H9 (cell line): ENCODE data around the gene FOXC2. TPM values are rescaled to one million over a fixed set of nuclear protein-coding genes. Genes with fewer than 3 reads are reported as not detected.

Source experiments
- DNase-seq: peaks from one replicate; pipeline ENCODE4 v3.0.0-alpha.2; 2017
- H2AFZ ChIP-seq: one replicate; pipeline ENCODE4 v1.6.1; 2013; ENCODE audit warnings: mild to moderate bottlenecking, low read length, control low read depth, moderate library complexity
- H2AK5ac ChIP-seq: 2 replicates; pipeline ENCODE4 v1.6.1; 2013; ENCODE audit warnings: low read length, control low read depth, mixed read lengths; ENCODE audit not compliant: insufficient read length
- H2BK120ac ChIP-seq: one replicate; pipeline ENCODE4 v1.6.1; 2013; ENCODE audit warnings: low read depth, mild to moderate bottlenecking, low read length, control low read depth, inconsistent platforms; ENCODE audit not compliant: poor library complexity, severe bottlenecking
- H2BK12ac ChIP-seq: 2 replicates; pipeline ENCODE4 v1.6.1; 2013; ENCODE audit warnings: low read length, control low read depth, mixed read lengths, low read depth; ENCODE audit not compliant: insufficient read length
- H2BK15ac ChIP-seq: 2 replicates; pipeline ENCODE4 v1.6.1; 2013; ENCODE audit warnings: low read depth, low read length, control low read depth
- H2BK20ac ChIP-seq: one replicate; pipeline ENCODE4 v1.6.1; 2013; ENCODE audit warnings: low read depth, mild to moderate bottlenecking, low read length, control low read depth, inconsistent platforms; ENCODE audit not compliant: poor library complexity, severe bottlenecking
- H2BK5ac ChIP-seq: 2 replicates; pipeline ENCODE4 v1.6.1; 2013; ENCODE audit warnings: low read length, control low read depth, mixed read lengths; ENCODE audit not compliant: insufficient read length
- H3K14ac ChIP-seq: 2 replicates; pipeline ENCODE4 v1.6.1; 2013; ENCODE audit warnings: low read length, control low read depth; ENCODE audit not compliant: insufficient read depth
- H3K18ac ChIP-seq: 2 replicates; pipeline ENCODE4 v1.6.1; 2013; ENCODE audit warnings: low read depth, mild to moderate bottlenecking, mixed read lengths, low read length, control low read depth; ENCODE audit not compliant: insufficient read length
- H3K23ac ChIP-seq: 2 replicates; pipeline ENCODE4 v1.6.1; 2013; ENCODE audit warnings: low read length, control low read depth, mixed read lengths, low read depth; ENCODE audit not compliant: insufficient read length
- H3K23me2 ChIP-seq: 2 replicates; pipeline ENCODE4 v1.6.1; 2013; ENCODE audit warnings: low read depth, mild to moderate bottlenecking, mixed read lengths, low read length, control low read depth; ENCODE audit not compliant: insufficient read length, poor library complexity, severe bottlenecking
- H3K27ac ChIP-seq: 2 replicates; pipeline ENCODE4 v1.5.1; 2013; ENCODE audit warnings: low read length, control low read depth, mixed read lengths, low read depth; ENCODE audit not compliant: insufficient read length
- H3K27me3 ChIP-seq: 2 replicates; pipeline ENCODE4 v1.6.1; 2013; ENCODE audit warnings: low read length, control low read depth, inconsistent platforms; ENCODE audit not compliant: insufficient read depth
- H3K4ac ChIP-seq: 2 replicates; pipeline ENCODE4 v1.6.1; 2013; ENCODE audit warnings: low read depth, mild to moderate bottlenecking, control low read depth, inconsistent platforms, low read length, moderate library complexity
- H3K4me1 ChIP-seq: 2 replicates; pipeline ENCODE4 v1.6.1; 2013; ENCODE audit warnings: low read length, control low read depth, inconsistent platforms; ENCODE audit not compliant: insufficient read depth
- H3K4me2 ChIP-seq: 2 replicates; pipeline ENCODE4 v1.6.1; 2013; ENCODE audit warnings: low read length, control low read depth, mixed read lengths; ENCODE audit not compliant: insufficient read length, insufficient read depth
- H3K56ac ChIP-seq: 2 replicates; pipeline ENCODE4 v1.6.1; 2013; ENCODE audit warnings: low read depth, mild to moderate bottlenecking, mixed read lengths, low read length, control low read depth; ENCODE audit not compliant: insufficient read length
- H3K79me1 ChIP-seq: 2 replicates; pipeline ENCODE4 v1.6.1; 2013; ENCODE audit warnings: low read depth, mild to moderate bottlenecking, moderate library complexity, low read length, control low read depth, inconsistent platforms; ENCODE audit not compliant: insufficient read depth, poor library complexity, severe bottlenecking
- H3K79me2 ChIP-seq: 2 replicates; pipeline ENCODE4 v1.6.1; 2013; ENCODE audit warnings: low read length, control low read depth, inconsistent platforms; ENCODE audit not compliant: insufficient read depth
- H3K9ac ChIP-seq: 2 replicates; pipeline ENCODE4 v1.6.1; 2013; ENCODE audit warnings: low read length, control low read depth, mixed read lengths; ENCODE audit not compliant: insufficient read length; ENCODE audit errors: extremely low read depth
- H3K9me3 ChIP-seq: one replicate; pipeline ENCODE4 v1.6.1; 2013; ENCODE audit warnings: low read depth, low read length, inconsistent platforms; ENCODE audit not compliant: control insufficient read depth
- H3T11ph ChIP-seq: one replicate; pipeline ENCODE4 v1.6.1; 2013; ENCODE audit warnings: mild to moderate bottlenecking, low read length, control low read depth, inconsistent platforms
- H4K20me1 ChIP-seq: one replicate; pipeline ENCODE4 v1.6.1; 2013; ENCODE audit not compliant: control insufficient read depth, insufficient read length, insufficient read depth
- H4K5ac ChIP-seq: 2 replicates; pipeline ENCODE4 v1.6.1; 2013; ENCODE audit warnings: low read depth, mild to moderate bottlenecking, mixed read lengths, low read length, control low read depth; ENCODE audit not compliant: insufficient read length
- H4K8ac ChIP-seq: replicated peaks from 2 replicates; pipeline ENCODE4 v1.6.1; 2013; ENCODE audit warnings: low read length, control low read depth, mixed read lengths, low read depth; ENCODE audit not compliant: insufficient read length
- H4K91ac ChIP-seq: 2 replicates; pipeline ENCODE4 v1.6.1; 2013; ENCODE audit warnings: low read depth, mild to moderate bottlenecking, moderate library complexity, mixed read lengths, low read length, control low read depth; ENCODE audit not compliant: insufficient read length
- H3K27ac Mint-ChIP-seq, 3 experiments: 2 replicates in 2 of 3; 3 replicates in 1 of 3; pipeline ENCODE4 v1.8.0; 2020 to 2021; ENCODE audit warnings: mixed read lengths in 3 of 3, mild to moderate bottlenecking in 1 of 3, moderate library complexity in 1 of 3
- H3K27me3 Mint-ChIP-seq: 2 replicates; pipeline ENCODE4 v1.8.0; 2021; ENCODE audit warnings: low read depth, mild to moderate bottlenecking, moderate library complexity, mixed read lengths
- H3K36me3 Mint-ChIP-seq, 3 experiments: 2 replicates in 2 of 3; 3 replicates in 1 of 3; pipeline ENCODE4 v1.8.0; 2020 to 2021; ENCODE audit warnings: low read depth in 3 of 3, mixed read lengths in 3 of 3; ENCODE audit not compliant: insufficient read depth in 1 of 3
- H3K4me1 Mint-ChIP-seq, 2 experiments: 2 replicates each; pipeline ENCODE4 v1.8.0; 2020; ENCODE audit warnings: mixed read lengths in 2 of 2
- H3K4me3 Mint-ChIP-seq, 2 experiments: 2 replicates in 1 of 2; 3 replicates in 1 of 2; pipeline ENCODE4 v1.8.0; 2020 to 2021; ENCODE audit warnings: mild to moderate bottlenecking in 2 of 2, mixed read lengths in 2 of 2, moderate library complexity in 1 of 2
- H3K9me3 Mint-ChIP-seq, 2 experiments: 2 replicates in 1 of 2; 3 replicates in 1 of 2; pipeline ENCODE4 v1.8.0; 2020; ENCODE audit warnings: mild to moderate bottlenecking in 2 of 2, mixed read lengths in 2 of 2, moderate library complexity in 1 of 2
- WGBS: extraction: QIAGEN DNeasy Blood & Tissue Kit; methylation state at CpG from one replicate; pipeline ENCODE4 v1.1.7; 2013; ENCODE audit warnings: missing lambda C conversion rate, low lambda C conversion rate, mixed read lengths; ENCODE audit not compliant: insufficient read length; ENCODE audit errors: extremely low coverage; 5-methylcytosine and 5-hydroxymethylcytosine counted together
- total RNA-seq: library from RNA; stranded (reverse); gene quantifications from 2 replicates; pipeline ENCODE4 v1.2.1, GENCODE V29; 2021
- TF ChIP-seq, protein P1 (sequence below): fragments of 200-600 bp; sonication (generic); conservative IDR thresholded peaks from 3 replicates; pipeline ENCODE4 v1.8.0; 2021; ENCODE audit warnings: antibody characterized with exemption, mild to moderate bottlenecking

The FOXC2 gene
- total RNA-seq, 1 experiment from 2014 or later: not detected

DNA sequence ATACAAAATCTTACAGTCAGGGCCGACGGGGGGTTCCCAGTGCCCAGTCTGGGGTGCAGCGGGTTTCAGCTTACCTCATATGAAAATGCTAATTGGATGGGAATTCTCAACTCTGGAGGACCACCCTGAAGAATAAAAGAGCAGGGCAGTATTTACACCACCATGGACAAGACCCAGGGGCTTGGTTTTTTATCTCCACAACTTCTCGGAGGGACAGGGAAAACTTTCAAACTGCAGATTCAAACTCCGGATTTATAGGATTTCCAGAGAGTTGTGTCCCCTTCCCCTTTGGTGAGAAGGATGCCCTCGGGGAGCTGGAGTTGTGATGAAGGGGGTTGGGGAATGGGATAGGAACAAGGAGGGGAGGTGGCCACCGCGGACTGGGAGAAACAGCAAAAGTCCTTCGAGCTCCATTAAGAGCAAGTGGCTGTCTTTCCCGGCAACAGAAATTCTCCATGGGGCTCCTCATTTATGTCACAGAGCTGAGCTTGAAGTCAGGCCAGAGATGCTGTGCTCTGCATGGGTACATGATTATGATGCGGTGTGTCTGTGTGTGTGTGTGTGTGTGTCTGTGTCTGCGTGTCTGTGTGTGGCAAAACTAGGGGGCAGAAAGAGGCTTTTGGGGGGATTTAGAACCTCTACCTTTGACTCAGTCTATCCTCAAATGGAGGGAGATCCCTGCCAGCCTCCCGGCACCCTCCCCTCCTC, 27.4 kb downstream of the FOXC2 start:
- no peak overlapping the region for H3K56ac ChIP-seq
- no peaks in the 10 kb centered on the region for H4K20me1 ChIP-seq
- Mint-ChIP-seq H3K9me3 (no peaks in the 10 kb centered on the region), H3K36me3 (no peaks in the 10 kb centered on the region), H3K4me1 (peaks cover 0 to 10% of the 10 kb centered on the region in 2 experiments; a peak in 2 of 4 replicates), H3K4me3 (no peak overlapping the region), H3K27me3 (peaks cover 63% of the 10 kb centered on the region), H3K27ac (no peak overlapping the region)
- no peak overlapping the region for H2BK20ac ChIP-seq
- no peak overlapping the region for H4K91ac ChIP-seq
- TF ChIP-seq, protein P1, sequence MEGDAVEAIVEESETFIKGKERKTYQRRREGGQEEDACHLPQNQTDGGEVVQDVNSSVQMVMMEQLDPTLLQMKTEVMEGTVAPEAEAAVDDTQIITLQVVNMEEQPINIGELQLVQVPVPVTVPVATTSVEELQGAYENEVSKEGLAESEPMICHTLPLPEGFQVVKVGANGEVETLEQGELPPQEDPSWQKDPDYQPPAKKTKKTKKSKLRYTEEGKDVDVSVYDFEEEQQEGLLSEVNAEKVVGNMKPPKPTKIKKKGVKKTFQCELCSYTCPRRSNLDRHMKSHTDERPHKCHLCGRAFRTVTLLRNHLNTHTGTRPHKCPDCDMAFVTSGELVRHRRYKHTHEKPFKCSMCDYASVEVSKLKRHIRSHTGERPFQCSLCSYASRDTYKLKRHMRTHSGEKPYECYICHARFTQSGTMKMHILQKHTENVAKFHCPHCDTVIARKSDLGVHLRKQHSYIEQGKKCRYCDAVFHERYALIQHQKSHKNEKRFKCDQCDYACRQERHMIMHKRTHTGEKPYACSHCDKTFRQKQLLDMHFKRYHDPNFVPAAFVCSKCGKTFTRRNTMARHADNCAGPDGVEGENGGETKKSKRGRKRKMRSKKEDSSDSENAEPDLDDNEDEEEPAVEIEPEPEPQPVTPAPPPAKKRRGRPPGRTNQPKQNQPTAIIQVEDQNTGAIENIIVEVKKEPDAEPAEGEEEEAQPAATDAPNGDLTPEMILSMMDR: no peak
- H4K8ac ChIP-seq: no peak overlapping the region
- H3K23me2 ChIP-seq: no peaks in the 10 kb centered on the region
- WGBS: no CpG with 5 or more reads among the region's 13 CpGs
- no peak overlapping the region for H3K14ac ChIP-seq
- no peak overlapping the region for H3K18ac ChIP-seq
- no peak overlapping the region for H2BK12ac ChIP-seq
- no peak overlapping the region for H3K4me2 ChIP-seq
- H3K79me2 ChIP-seq: no peaks in the 10 kb centered on the region
- no peak overlapping the region for H2BK5ac ChIP-seq
- H3K27ac ChIP-seq: no peak overlapping the region
- H3K79me1 ChIP-seq: no peaks in the 10 kb centered on the region
- H3K27me3 ChIP-seq: no peaks in the 10 kb centered on the region
- no peaks in the 10 kb centered on the region for H3K4me1 ChIP-seq
- H2BK120ac ChIP-seq: no peak overlapping the region
- H2AK5ac ChIP-seq: no peak overlapping the region
- no peak overlapping the region for H4K5ac ChIP-seq
- no peak overlapping the region for H3T11ph ChIP-seq
- no peak overlapping the region for H2BK15ac ChIP-seq
- no peak overlapping the region for H3K4ac ChIP-seq
- no peak overlapping the region for H2AFZ ChIP-seq
- H3K23ac ChIP-seq: no peak overlapping the region
- H3K9me3 ChIP-seq: no peaks in the 10 kb centered on the region
- H3K9ac ChIP-seq: no peak overlapping the region
- DNase-seq: no peak
